Astrocyte (in vitro differentiated cells and primary cell): ENCODE results near the gene AOAH.

ENCODE experiments used
- EZH2 ChIP-seq: IDR thresholded peaks from 2 replicates; pipeline ENCODE4 v1.6.1; 2012; ENCODE audit warnings: mild to moderate bottlenecking, low read length, inconsistent platforms; ENCODE audit not compliant: insufficient read depth
- TF ChIP-seq, protein P1 (sequence below): IDR thresholded peaks from 2 replicates; pipeline ENCODE4 v1.5.1; 2011; ENCODE audit warnings: low read depth, mild to moderate bottlenecking, inconsistent platforms, low read length, moderate library complexity; ENCODE audit not compliant: insufficient read depth

DNA sequence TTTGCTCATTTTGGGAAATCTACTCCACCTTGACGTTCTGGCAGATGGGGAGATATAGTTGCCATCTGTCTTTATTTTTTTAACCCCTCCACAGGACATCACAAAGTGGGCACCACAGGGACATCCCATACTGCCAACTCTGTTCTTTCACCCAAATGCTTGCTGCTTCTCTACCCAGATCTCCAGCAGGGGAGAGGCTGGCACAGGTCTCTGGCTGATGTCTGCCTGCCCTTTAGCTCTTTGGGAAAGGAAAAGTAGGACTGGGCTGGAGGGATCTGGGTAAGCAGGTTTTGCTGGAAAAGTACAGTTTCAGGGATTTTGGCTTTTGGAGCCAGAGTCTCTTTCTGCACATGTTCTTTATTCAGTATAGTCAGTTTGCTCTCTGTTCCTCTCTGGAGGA is 178.0 kb downstream of the AOAH start:
- TF ChIP-seq, protein P1, sequence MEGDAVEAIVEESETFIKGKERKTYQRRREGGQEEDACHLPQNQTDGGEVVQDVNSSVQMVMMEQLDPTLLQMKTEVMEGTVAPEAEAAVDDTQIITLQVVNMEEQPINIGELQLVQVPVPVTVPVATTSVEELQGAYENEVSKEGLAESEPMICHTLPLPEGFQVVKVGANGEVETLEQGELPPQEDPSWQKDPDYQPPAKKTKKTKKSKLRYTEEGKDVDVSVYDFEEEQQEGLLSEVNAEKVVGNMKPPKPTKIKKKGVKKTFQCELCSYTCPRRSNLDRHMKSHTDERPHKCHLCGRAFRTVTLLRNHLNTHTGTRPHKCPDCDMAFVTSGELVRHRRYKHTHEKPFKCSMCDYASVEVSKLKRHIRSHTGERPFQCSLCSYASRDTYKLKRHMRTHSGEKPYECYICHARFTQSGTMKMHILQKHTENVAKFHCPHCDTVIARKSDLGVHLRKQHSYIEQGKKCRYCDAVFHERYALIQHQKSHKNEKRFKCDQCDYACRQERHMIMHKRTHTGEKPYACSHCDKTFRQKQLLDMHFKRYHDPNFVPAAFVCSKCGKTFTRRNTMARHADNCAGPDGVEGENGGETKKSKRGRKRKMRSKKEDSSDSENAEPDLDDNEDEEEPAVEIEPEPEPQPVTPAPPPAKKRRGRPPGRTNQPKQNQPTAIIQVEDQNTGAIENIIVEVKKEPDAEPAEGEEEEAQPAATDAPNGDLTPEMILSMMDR = no peak
- no peak for TF ChIP-seq EZH2
